ENCODE results near the gene WDR62. TPM values are rescaled to one million over a fixed set of nuclear protein-coding genes. Genes with fewer than 3 reads are reported as not detected.
"Not testable (repeated sequence)": the region's sequence is repeated elsewhere in the genome, so short reads cannot be mapped to it uniquely, and the experiment has no call there.

The WDR62 gene
- polyA plus RNA-seq, 1 experiment: 5.3 TPM

DNA sequence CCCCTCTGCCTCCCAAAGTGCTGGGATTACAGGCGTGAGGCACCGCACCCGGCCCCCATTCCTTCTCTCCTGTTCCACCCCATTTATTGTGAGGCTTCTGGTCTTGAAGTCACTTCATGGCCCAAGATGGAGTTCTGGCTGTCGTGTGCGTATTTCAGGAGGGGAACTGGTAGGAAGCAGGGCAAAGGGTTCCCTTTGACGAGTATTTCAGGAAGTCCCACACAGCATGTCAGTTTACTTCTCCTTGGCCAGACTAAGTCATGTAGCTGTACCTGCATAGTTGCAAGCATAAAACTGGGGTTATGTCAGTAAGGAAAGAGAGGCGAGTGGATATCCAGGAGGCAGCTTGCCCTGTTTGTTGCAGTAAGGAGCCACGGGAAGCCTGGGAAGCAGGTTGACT, 10.1 kb downstream of the WDR62 start:
- TF ChIP-seq, protein P1, sequence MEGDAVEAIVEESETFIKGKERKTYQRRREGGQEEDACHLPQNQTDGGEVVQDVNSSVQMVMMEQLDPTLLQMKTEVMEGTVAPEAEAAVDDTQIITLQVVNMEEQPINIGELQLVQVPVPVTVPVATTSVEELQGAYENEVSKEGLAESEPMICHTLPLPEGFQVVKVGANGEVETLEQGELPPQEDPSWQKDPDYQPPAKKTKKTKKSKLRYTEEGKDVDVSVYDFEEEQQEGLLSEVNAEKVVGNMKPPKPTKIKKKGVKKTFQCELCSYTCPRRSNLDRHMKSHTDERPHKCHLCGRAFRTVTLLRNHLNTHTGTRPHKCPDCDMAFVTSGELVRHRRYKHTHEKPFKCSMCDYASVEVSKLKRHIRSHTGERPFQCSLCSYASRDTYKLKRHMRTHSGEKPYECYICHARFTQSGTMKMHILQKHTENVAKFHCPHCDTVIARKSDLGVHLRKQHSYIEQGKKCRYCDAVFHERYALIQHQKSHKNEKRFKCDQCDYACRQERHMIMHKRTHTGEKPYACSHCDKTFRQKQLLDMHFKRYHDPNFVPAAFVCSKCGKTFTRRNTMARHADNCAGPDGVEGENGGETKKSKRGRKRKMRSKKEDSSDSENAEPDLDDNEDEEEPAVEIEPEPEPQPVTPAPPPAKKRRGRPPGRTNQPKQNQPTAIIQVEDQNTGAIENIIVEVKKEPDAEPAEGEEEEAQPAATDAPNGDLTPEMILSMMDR (IDR thresholded peaks at IDR 0.05; ENCODE audit: insufficient read depth, low read depth, low read length): no peak

DNA sequence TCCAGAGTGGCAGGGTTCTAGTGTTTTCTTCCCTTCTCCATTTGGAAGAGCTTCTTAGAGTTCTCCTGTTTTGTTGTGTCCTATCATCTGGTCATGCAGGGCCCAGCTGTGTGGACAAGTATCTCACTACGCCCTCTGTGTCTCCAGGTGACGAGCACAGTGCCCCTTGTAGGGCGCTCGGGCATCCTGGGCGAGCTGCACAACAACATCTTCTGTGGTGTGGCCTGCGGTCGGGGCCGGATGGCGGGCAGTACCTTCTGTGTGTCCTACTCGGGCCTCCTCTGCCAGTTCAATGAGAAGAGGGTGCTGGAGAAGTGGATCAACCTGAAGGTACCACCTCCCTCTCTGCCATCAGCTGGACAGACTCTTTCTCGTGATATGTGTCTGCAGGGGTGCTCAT, 13.0 kb downstream of the WDR62 start:
- ChIA-PET CTCF (interaction anchor here (0.8 to 3.0 kb wide), 4 partner anchors 8 to 60 kb away, joined by 3 to 10 read pairs (median 3); partner anchors contain the start of genes POLR2I and TBCB), POLR2A (no interaction called here)
- no peak for DNase-seq (ENCODE audit: low read depth)
- no peaks in the 10 kb centered on the region for H3K27me3 ChIP-seq (ENCODE audit: control insufficient read depth, insufficient read depth, low read length)
- TF ChIP-seq, protein P1 (IDR thresholded peaks at IDR 0.05; ENCODE audit: insufficient read depth, low read depth, low read length): no peak
- no peak overlapping the region for H3K4me3 ChIP-seq (ENCODE audit: low read depth, low read length)
- H3K36me3 ChIP-seq (ENCODE audit: control insufficient read depth, insufficient read depth, low read length): no peaks in the 10 kb centered on the region

More for the DNA sequence above, 10.1 kb downstream of the WDR62 start:
- ChIA-PET CTCF (no interaction called here), POLR2A (no interaction called here)
- DNase-seq (ENCODE audit: low read depth): no peak
- no peaks in the 10 kb centered on the region for H3K27me3 ChIP-seq (ENCODE audit: control insufficient read depth, insufficient read depth, low read length)
- H3K36me3 ChIP-seq (ENCODE audit: control insufficient read depth, insufficient read depth, low read length): no peaks in the 10 kb centered on the region
- H3K4me3 ChIP-seq (ENCODE audit: low read depth, low read length): no peak overlapping the region

DNA sequence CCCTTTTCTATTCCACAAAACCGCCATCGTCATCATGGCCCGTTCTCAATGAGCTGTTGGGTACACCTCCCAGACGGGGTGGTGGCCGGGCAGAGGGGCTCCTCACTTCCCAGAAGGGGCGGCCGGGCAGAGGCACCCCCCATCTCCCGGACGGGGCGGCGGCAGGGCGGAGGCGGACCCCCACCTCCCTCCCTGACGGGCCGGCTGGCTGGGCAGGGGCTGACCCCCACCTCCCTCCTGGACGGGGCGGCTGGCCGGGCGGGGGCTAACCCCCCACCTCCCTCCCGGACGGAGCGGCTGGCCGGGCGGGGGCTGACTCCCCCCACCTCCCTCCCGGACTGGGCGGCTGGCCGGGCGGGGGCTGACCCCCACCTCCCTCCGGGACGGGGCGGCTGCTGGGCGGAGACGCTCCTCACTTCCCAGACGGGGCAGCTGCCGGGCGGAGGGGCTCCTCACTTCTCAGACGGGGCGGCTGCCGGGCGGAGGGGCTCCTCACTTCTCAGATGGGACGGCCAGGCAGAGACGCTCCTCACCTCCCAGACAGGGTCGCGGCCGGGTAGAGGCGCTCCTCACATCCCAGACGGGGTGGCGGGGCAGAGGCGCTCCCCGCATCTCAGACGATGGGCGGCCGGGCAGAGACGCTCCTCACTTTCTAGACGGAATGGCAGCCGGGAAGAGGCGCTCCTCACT, 14.3 kb downstream of the WDR62 start:
- H3K27me3 ChIP-seq (ENCODE audit: control insufficient read depth, insufficient read depth, low read length); POLR2A ChIA-PET; H3K4me3 ChIP-seq (ENCODE audit: low read depth, low read length); H3K36me3 ChIP-seq (ENCODE audit: control insufficient read depth, insufficient read depth, low read length); DNase-seq (ENCODE audit: low read depth): not testable (repeated sequence)
- CTCF ChIA-PET: interaction anchor here (2.2 kb wide), 1 partner anchor 8 kb away, joined by 10 read pairs; no protein-coding TSS in a partner anchor

DNA sequence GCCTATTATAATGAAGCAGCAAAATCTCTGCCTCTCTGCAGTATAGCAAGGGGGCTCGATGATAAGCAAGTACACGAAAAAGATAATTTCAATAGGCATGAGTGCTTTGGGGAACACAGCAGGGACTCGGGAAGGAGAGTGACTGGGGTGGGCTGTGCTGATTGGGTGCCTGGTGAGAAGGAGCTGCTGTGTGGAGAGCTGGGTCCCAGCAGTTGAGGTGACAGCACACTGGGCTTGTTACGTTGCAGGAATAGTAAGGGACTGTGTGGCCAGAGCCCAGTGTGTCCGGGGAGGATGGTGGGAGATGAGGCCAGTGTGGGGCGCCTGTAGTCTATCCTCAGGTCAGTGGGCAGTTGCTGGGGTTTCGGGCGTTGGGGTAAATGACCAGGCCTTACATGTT, 17.4 kb downstream of the WDR62 start:
- Histone ChIP-seq H3K4me3 (ENCODE audit: low read depth, low read length) (no peak overlapping the region), H3K36me3 (ENCODE audit: control insufficient read depth, insufficient read depth, low read length) (no peaks in the 10 kb centered on the region), H3K27me3 (ENCODE audit: control insufficient read depth, insufficient read depth, low read length) (no peaks in the 10 kb centered on the region)
- ChIA-PET POLR2A (no interaction called here), CTCF (interaction anchor here (0.6 to 2.5 kb wide), 5 partner anchors 11 to 69 kb away, joined by 3 to 9 read pairs (median 3); partner anchors contain the start of genes POLR2I and TBCB)
- TF ChIP-seq, protein P1 (IDR thresholded peaks at IDR 0.05; ENCODE audit: insufficient read depth, low read depth, low read length): no peak
- DNase-seq (ENCODE audit: low read depth): no peak

DNA sequence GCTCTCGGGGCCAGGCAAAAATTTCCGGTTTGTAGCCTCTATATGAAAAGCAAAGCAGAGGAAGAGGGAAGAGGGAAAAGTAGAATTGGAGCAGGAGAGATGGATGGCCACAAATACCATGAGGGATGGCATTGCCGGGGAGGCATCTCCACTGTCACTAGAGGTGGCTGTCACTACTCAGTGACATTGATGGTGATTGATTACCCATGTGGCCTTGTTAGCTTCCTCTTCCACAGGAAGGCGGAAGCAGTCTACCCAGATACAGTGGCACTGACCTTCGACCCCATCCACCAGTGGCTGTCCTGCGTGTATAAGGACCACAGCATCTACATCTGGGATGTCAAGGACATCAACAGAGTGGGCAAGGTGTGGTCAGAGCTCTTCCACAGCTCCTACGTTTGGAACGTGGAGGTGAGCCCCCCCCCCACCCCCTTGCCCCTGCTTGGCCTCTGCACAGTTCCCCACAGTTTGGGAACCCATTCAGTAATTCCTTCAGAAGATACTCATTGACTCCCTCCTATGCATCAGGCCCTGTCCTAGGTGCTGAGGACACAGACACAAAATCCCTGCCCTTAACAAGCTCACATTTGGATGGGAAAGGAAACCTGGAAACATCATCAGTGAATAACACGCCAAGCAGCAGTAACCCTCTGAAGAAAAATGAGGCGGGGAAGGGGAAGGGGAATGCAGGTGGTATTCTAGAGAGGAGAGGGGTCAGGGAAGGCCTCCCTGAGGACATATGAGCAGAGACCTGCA, 18.6 kb downstream of the WDR62 start:
- no peak for DNase-seq (ENCODE audit: low read depth)
- TF ChIP-seq, protein P1 (IDR thresholded peaks at IDR 0.05; ENCODE audit: insufficient read depth, low read depth, low read length): no peak
- ChIA-PET POLR2A (no interaction called here), CTCF (interaction anchor here (0.9 to 2.5 kb wide), 4 partner anchors 10 to 96 kb away, joined by 3 to 9 read pairs (median 4); partner anchors contain the start of genes POLR2I and TBCB)
- Histone ChIP-seq H3K4me3 (ENCODE audit: low read depth, low read length) (no peak overlapping the region), H3K36me3 (ENCODE audit: control insufficient read depth, insufficient read depth, low read length) (no peaks in the 10 kb centered on the region), H3K27me3 (ENCODE audit: control insufficient read depth, insufficient read depth, low read length) (no peaks in the 10 kb centered on the region)

All from BJ (cell line).